HepG2 (cell line): Measurements from ENCODE around the gene NADK2. TPM values are rescaled to one million over a fixed set of nuclear protein-coding genes. Genes with fewer than 3 reads are reported as not detected.

Experiments used
- ATAC-seq: fragments of 200-7000 bp; cut with Tn5 transposase; 3 replicates; pipeline ENCODE4 v1.9.1; 2020; ENCODE audit warnings: mild to moderate bottlenecking, moderate library complexity
- BruUV-seq: library from RNA; stranded (reverse); fragments of 400-500 nt; replicated peaks from 2 replicates; lab custom pipeline; 2021; lab: Mats Ljungman, UMichigan
- CTCF ChIA-PET: fragments of 300-600 bp; formaldehyde crosslinking; extraction: SDS; loops from one replicate; lab custom pipeline; 2021; ENCODE audit warnings: low total read pairs, inconsistent platforms, low intra/inter-chr PET ratio; lab: Yijun Ruan, JAX
- POLR2A ChIA-PET: fragments of 350-600 bp; sonication (Branson Sonifier 250); formaldehyde crosslinking; loops from one replicate; lab custom pipeline; 2020; ENCODE audit warnings: antibody characterized with exemption, inconsistent platforms; lab: Yijun Ruan, JAX
- DNase-seq: peaks from one replicate; pipeline ENCODE4 v3.0.0-alpha.2; 2015; ENCODE audit warnings: low spot score
- FAIRE-seq: peaks from 3 replicates; lab custom pipeline; 2011; peaks lifted over from hg19 to GRCh38; lab: Jason Lieb, UNC
- H2AFZ ChIP-seq: one replicate; pipeline ENCODE4 v1.6.1; 2011; ENCODE audit warnings: low read length, inconsistent platforms
- H3K27ac ChIP-seq: fragments of 300-600 bp; 3 replicates; pipeline ENCODE4 v1.8.0; 2011; ENCODE audit warnings: mixed run types, mild to moderate bottlenecking, mixed read lengths, low read length, inconsistent platforms; ENCODE audit not compliant: insufficient read depth; ENCODE audit errors: extremely low read length
- H3K27me3 ChIP-seq, 2 experiments: fragments of 200-600 bp in 1 of 2; 2 replicates in 1 of 2; 3 replicates in 1 of 2; pipeline versions ENCODE4 v1.6.0 to v1.8.0; 2011; ENCODE audit warnings: low read length in 2 of 2, mild to moderate bottlenecking in 2 of 2, moderate library complexity in 2 of 2, inconsistent platforms in 1 of 2; ENCODE audit not compliant: insufficient read depth in 2 of 2, control insufficient read depth in 1 of 2
- H3K36me3 ChIP-seq, 2 experiments: fragments of 200-600 bp in 1 of 2; replicated peaks in 1 of 2; 2 replicates in 1 of 2; 3 replicates in 1 of 2; pipeline versions ENCODE4 v1.5.1 to v1.8.0; 2011; ENCODE audit warnings: low read length in 2 of 2, inconsistent platforms in 1 of 2; ENCODE audit not compliant: insufficient read depth in 2 of 2, control insufficient read depth in 1 of 2
- H3K4me1 ChIP-seq: 2 replicates; pipeline ENCODE4 v1.5.1; 2012; ENCODE audit warnings: low read length, inconsistent platforms; ENCODE audit not compliant: insufficient read depth
- H3K4me2 ChIP-seq: 2 replicates; pipeline ENCODE4 v1.6.0; 2011; ENCODE audit warnings: low read depth, low read length, inconsistent platforms
- H3K4me3 ChIP-seq, 3 experiments: fragments of 200-600 bp in 1 of 3; sonication (generic), shearing (Covaris generic) in 1 of 3; replicated peaks in 1 of 3; 2 replicates each; pipeline ENCODE4 v1.5.1; 2011 to 2016; ENCODE audit warnings: low read length in 3 of 3, inconsistent platforms in 2 of 3, low read depth in 2 of 3, mild to moderate bottlenecking in 2 of 3, control low read depth in 1 of 3, mixed read lengths in 1 of 3; ENCODE audit not compliant: insufficient read depth in 1 of 3
- H3K79me2 ChIP-seq: one replicate; pipeline ENCODE4 v1.6.1; 2011; ENCODE audit warnings: low read length, inconsistent platforms; ENCODE audit not compliant: insufficient read depth
- H3K9ac ChIP-seq: 2 replicates; pipeline ENCODE4 v1.6.0; 2011; ENCODE audit warnings: mild to moderate bottlenecking, low read depth, low read length, inconsistent platforms; ENCODE audit not compliant: insufficient read depth
- H3K9me3 ChIP-seq: 2 replicates; pipeline ENCODE4 v1.5.1; 2012; ENCODE audit warnings: mild to moderate bottlenecking, low read length
- H4K20me1 ChIP-seq: 2 replicates; pipeline ENCODE4 v1.6.0; 2011; ENCODE audit warnings: inconsistent platforms, mild to moderate bottlenecking, low read length, moderate library complexity; ENCODE audit not compliant: insufficient read depth
- GPBP1L1 ChIP-seq: sonication (generic); formaldehyde crosslinking; IDR thresholded peaks from 2 replicates; pipeline ENCODE4 v1.5.0; 2020; ENCODE audit warnings: mild to moderate bottlenecking, missing genetic modification reagents
- JDP2 ChIP-seq: sonication (generic); formaldehyde crosslinking; IDR thresholded peaks from 2 replicates; pipeline ENCODE4 v1.8.1; 2022; ENCODE audit warnings: missing genetic modification reagents, borderline replicate concordance
- MAFF ChIP-seq: IDR thresholded peaks from 2 replicates; pipeline ENCODE4 v1.6.1; 2011; ENCODE audit warnings: low read depth, low read length, improper control_type of control experiment
- MAFK ChIP-seq, 2 experiments: IDR thresholded peaks in 1 of 2; conservative IDR thresholded peaks in 1 of 2; 2 replicates each; pipeline ENCODE4 v1.6.1; 2011; ENCODE audit warnings: improper control_type of control experiment in 2 of 2, low read length in 2 of 2
- MED8 ChIP-seq: sonication (generic); formaldehyde crosslinking; IDR thresholded peaks from 2 replicates; pipeline ENCODE4 v1.8.1; 2023; ENCODE audit warnings: mild to moderate bottlenecking, missing genetic modification reagents; ENCODE audit not compliant: insufficient replicate concordance
- NFIC ChIP-seq: IDR thresholded peaks from 2 replicates; pipeline ENCODE4 v1.6.1; 2012; ENCODE audit warnings: mild to moderate bottlenecking, low read length, inconsistent platforms
- PATZ1 ChIP-seq: sonication (generic); formaldehyde crosslinking; IDR thresholded peaks from 2 replicates; pipeline ENCODE4 v1.4.0; 2020; ENCODE audit warnings: missing genetic modification reagents
- PHF8 ChIP-seq: sonication (generic); formaldehyde crosslinking; IDR thresholded peaks from 2 replicates; pipeline ENCODE4 v1.5.0; 2020; ENCODE audit warnings: missing genetic modification reagents
- POLR2AphosphoS2 ChIP-seq: IDR thresholded peaks from 2 replicates; pipeline ENCODE4 v1.6.1; 2011; ENCODE audit warnings: low read depth, low read length, improper control_type of control experiment
- THAP11 ChIP-seq: IDR thresholded peaks from 2 replicates; pipeline ENCODE4 v1.6.1; 2016; ENCODE audit warnings: missing biosample characterization, missing genetic modification reagents
- ZBTB7A ChIP-seq: sonication (generic); formaldehyde crosslinking; IDR thresholded peaks from 2 replicates; pipeline ENCODE4 v1.8.0; 2022; ENCODE audit warnings: mild to moderate bottlenecking, missing genetic modification reagents
- ZNF329 ChIP-seq: sonication (generic); formaldehyde crosslinking; IDR thresholded peaks from 2 replicates; pipeline ENCODE4 v1.9.0; 2021; ENCODE audit warnings: low read depth, mild to moderate bottlenecking, missing genetic modification reagents
- ZNF331 ChIP-seq: sonication (generic); formaldehyde crosslinking; IDR thresholded peaks from 2 replicates; pipeline ENCODE4 v1.4.0; 2020; ENCODE audit warnings: missing genetic modification reagents
- ZNF337 ChIP-seq: sonication (generic); formaldehyde crosslinking; IDR thresholded peaks from 2 replicates; pipeline ENCODE4 v1.5.1; 2020; ENCODE audit warnings: missing genetic modification reagents, low read depth, mild to moderate bottlenecking, borderline replicate concordance
- ZNF564 ChIP-seq: sonication (generic); formaldehyde crosslinking; IDR thresholded peaks from 2 replicates; pipeline ENCODE4 v1.8.1; 2023; ENCODE audit warnings: mild to moderate bottlenecking, missing genetic modification reagents
- WGBS: methylation state at CpG from one replicate; pipeline ENCODE4 v1.1.6; 2017; ENCODE audit warnings: low lambda C conversion rate; 5-methylcytosine and 5-hydroxymethylcytosine counted together
- in situ Hi-C: cut with HindIII; loops from 2 replicates; pipeline ENCODE4 v1.10.0; 2017; ENCODE audit warnings: low pct_unique_long_range_greater_than_20kb; ENCODE audit not compliant: extremely low pct_ligation_motif_present
- intact Hi-C: fragments of 100-400 bp; cut with micrococcal nuclease; formaldehyde crosslinking; loops from one replicate; pipeline ENCODE4 v1.10.0; 2022; ENCODE audit not compliant: unreplicated experiment
- polyA plus RNA-seq, 8 experiments: library from polyadenylated mRNA; depleted of rRNA in 3 of 8; stranded (reverse) in 7 of 8; unstranded in 1 of 8; fragments of >200 nt; fragmentation: Illumina TruSeq in 4 of 8; extraction: Trizol in 4 of 8; gene quantifications; 2 replicates each; pipeline versions ENCODE4 v1.2.1 to v1.2.3, GENCODE V29; 2011 to 2016; ENCODE audit warnings: low read depth in 4 of 8, missing spikeins in 1 of 8, mixed read lengths in 1 of 8; ENCODE audit not compliant: insufficient read depth in 1 of 8
- total RNA-seq, 5 experiments: library from RNA; depleted of rRNA; stranded (reverse); fragments of >200 nt; fragmentation: Illumina TruSeq; extraction: Trizol; gene quantifications; 2 replicates each; pipeline ENCODE4 v1.2.3, GENCODE V29; 2016; ENCODE audit warnings: low read depth in 1 of 5
- TF ChIP-seq, protein P1 (sequence below): sonication (generic); formaldehyde crosslinking; IDR thresholded peaks from 2 replicates; pipeline ENCODE4 v1.8.0; 2022; ENCODE audit warnings: missing genetic modification reagents, low read depth, mild to moderate bottlenecking, borderline replicate concordance
- TF ChIP-seq, protein P2 (sequence below): sonication (generic); IDR thresholded peaks from 2 replicates; pipeline ENCODE4 v1.6.1; 2016; ENCODE audit warnings: low read depth, borderline replicate concordance

The NADK2 gene
- total and polyA plus RNA-seq, 2 of the 13 experiments (the other 11 are each of a cell fraction or from before 2014, with no cell fraction given), result 13.9 to 71.4 TPM

DNA sequence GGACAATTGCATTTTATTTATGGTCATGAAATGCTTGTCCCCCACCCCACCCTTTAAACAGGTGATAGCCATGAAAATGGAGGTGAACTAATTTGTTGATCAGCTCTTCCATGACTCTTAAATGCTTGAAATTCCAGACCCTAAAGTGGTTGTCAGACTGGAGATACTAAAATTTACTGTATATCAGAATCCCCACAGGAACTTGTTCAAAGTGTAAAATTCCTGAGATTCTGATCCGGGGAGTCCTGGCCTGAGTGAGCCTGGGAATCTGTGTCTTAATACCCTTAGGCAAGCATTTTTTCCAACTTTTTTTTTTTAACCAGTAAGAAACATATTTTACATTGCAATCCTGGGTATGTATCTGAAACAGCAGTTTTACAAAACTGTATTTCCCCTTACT, 85.1 kb downstream of the NADK2 start:
- H3K9ac ChIP-seq, result no peak overlapping the region
- peak; percentile 29 for DNase-seq
- no TSS peak for BruUV-seq
- H4K20me1 ChIP-seq, result no peaks in the 10 kb centered on the region; the same call in 1 of the 2 replicates
- no peak for FAIRE-seq
- WGBS, result 50% methylated on average over 1 of the region's 1 CpG
- H3K27me3 ChIP-seq, result no peaks in the 10 kb centered on the region; a peak in 1 of 5 replicates
- peaks cover 86% of the 10 kb centered on the region for H3K4me1 ChIP-seq
- no peaks in the 10 kb centered on the region for H3K9me3 ChIP-seq
- TF ChIP-seq MED8 (CRISPR knock-in tag) (no peak), JDP2 (CRISPR knock-in tag) (no peak), ZNF331 (CRISPR knock-in tag) (no peak), GPBP1L1 (CRISPR knock-in tag) (no peak), ZNF329 (no peak), PATZ1 (CRISPR knock-in tag) (no peak), MAFF (peak; percentile 71), ZNF564 (CRISPR knock-in tag) (no peak), POLR2AphosphoS2 (no peak), MAFK (conservative IDR thresholded peaks at IDR 0.05 in 1 of 2, IDR thresholded peaks at IDR 0.05 in 1 of 2; ENCODE audit: low read length in 2 of 2) (peak in 1 of 2 experiments; percentile 76; a peak in 2 of 4 replicates), ZNF337 (CRISPR knock-in tag) (no peak), ZBTB7A (CRISPR knock-in tag) (no peak), THAP11 (CRISPR knock-in tag) (no peak), NFIC (no peak), PHF8 (CRISPR knock-in tag) (no peak)
- TF ChIP-seq, protein P1, sequence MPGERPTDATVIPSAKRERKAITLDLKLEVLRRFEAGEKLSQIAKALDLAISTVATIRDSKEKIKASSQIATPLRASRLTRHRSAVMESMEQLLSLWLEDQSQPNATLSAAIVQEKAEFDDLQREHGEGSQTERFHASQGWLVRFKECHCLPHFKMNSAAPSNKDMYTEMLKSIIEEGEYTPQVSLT (CRISPR knock-in tag), result no peak
- TF ChIP-seq, protein P2, sequence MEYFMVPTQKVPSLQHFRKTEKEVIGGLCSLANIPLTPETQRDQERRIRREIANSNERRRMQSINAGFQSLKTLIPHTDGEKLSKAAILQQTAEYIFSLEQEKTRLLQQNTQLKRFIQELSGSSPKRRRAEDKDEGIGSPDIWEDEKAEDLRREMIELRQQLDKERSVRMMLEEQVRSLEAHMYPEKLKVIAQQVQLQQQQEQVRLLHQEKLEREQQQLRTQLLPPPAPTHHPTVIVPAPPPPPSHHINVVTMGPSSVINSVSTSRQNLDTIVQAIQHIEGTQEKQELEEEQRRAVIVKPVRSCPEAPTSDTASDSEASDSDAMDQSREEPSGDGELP, result no peak
- ATAC-seq, result no peak
- CTCF ChIA-PET, result no interaction called here
- in situ Hi-C loops, result no loop called here
- H3K36me3 ChIP-seq, result peaks cover 17 to 67% of the 10 kb centered on the region in 2 experiments
- peak overlapping the region; percentile 32; the same call in 1 of the 2 replicates for H3K4me2 ChIP-seq
- H2AFZ ChIP-seq, result no peak overlapping the region
- intact Hi-C loops, result loop anchor here (10.0 kb wide), 1 partner anchor 718 kb away; the partner anchor contains the start of gene NIPBL
- POLR2A ChIA-PET, result no interaction called here
- no peak overlapping the region for H3K4me3 ChIP-seq
- peaks cover 55% of the 10 kb centered on the region for H3K79me2 ChIP-seq
- H3K27ac ChIP-seq, result peak overlapping the region; percentile 29
